ENCODE results near the gene NCS1. TPM values are rescaled to one million over a fixed set of nuclear protein-coding genes. Genes with fewer than 3 reads are reported as not detected.

Gene NCS1
- polyA plus RNA-seq: 1 to 10 TPM; 1.3 to 5.2 (median 3.9) TPM

DNA sequence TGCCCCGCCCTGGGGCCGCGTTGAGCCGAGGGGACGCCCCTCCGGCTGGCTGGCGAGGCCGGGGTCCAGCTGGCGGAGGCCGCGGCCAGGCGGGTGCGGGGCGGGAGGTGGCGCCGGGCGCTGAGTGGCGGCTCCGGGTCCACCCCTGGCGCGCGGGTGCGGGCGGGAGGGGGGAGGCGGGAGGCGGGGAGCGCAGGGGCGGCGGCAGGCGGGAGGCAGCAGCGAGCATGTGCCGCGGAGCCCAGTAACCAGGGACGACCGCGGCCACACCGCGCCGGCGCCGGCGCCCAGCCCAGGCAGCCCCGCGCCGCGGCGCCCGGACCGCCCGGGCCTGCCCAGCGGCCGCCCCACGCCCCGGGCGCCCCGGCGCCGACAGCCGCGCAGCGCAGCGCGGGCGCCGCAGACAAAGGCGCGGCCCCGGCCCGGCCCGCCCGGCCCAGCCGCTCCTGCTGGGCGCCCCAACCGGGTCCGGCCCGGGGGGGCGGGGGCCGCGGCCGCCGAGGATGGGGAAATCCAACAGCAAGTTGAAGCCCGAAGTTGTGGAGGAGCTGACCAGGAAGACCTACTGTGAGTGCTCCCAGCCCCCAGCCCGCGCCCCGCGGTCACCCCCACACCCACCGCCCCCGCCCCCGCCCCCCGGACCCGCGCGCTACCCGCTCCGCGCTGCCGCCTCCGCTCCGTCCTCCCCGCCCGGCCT, at the start of gene NCS1:
Gene NCS1 (plus strand): TSS at position 244 of the 697 bp plus-strand sequence. CDS start 260 bp downstream, at position 504.
- H3K27ac ChIP-seq (ENCODE audit: low read depth, low read length): no peak within 1 kb of the TSS
- WGBS, 3 donors: 0 to 1% (median 0%) methylated on average over 18 to 86 of the region's 101 CpGs

DNA sequence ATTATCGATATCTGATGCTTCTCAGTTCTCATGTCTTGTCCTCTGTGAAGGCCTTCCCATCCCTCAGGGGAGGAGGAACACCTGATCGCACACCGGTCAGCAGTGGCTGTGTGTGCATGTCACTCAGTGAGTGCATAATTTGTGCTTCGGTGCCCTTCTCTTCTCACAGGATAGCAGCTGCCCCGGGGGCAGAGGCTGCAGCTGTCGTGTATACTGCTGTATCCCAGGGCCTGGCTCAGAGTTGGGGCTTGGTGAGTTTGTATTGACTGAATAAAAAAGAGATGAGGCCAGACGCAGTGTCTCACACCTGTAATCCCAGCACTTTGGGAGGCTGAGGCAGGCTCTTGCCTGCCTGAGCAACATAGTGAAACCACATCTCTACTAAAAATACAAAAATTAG, 49.7 kb upstream of the NCS1 start:
- WGBS, 3 donors: 82 to 88% (median 86%) methylated on average over 7 of the region's 7 CpGs

DNA sequence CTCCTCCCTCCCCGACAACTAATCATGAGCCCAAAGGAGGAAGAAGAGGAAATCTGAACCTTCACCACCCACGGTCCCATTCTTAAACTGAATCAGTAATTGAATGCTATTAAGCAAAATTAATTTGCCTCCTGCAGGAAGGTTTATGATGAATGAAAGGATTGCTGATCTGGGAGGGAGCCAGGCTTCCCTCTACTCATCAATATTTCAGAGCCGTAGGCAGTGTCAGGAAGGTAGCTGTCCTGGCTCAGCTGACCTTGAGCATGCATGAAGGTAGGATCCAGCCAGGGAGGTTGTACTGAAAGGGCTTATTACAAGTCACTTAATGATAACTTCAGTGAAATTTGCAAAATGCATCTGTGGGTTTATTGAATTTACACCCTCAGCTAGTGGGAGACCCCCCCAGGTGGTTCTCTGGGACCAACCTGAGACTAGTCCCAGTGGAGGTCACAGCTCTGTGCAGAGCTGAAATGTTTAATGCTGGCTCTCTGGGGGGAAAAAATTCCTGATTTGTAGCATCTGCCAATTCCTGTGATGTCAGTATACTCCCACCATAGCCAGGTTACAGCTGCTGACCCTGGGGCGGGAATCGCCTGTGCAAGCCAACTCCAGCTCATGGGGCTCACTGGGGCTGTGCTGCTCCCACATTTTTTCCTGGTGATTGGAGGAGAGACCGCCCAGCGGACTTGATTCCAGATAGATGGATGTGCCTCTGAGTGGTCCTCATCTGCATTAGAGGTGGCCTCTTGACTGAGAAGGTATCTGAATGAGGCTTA, 47.9 kb upstream of the NCS1 start:
- no peak overlapping the region for H3K27ac ChIP-seq (ENCODE audit: low read depth, low read length)
- 67 to 75% (median 75%) methylated on average over 7 of the region's 7 CpGs for WGBS, 3 donors

More for the DNA sequence above, 49.7 kb upstream of the NCS1 start:
- H3K27ac ChIP-seq (ENCODE audit: low read depth, low read length): no peak overlapping the region

DNA sequence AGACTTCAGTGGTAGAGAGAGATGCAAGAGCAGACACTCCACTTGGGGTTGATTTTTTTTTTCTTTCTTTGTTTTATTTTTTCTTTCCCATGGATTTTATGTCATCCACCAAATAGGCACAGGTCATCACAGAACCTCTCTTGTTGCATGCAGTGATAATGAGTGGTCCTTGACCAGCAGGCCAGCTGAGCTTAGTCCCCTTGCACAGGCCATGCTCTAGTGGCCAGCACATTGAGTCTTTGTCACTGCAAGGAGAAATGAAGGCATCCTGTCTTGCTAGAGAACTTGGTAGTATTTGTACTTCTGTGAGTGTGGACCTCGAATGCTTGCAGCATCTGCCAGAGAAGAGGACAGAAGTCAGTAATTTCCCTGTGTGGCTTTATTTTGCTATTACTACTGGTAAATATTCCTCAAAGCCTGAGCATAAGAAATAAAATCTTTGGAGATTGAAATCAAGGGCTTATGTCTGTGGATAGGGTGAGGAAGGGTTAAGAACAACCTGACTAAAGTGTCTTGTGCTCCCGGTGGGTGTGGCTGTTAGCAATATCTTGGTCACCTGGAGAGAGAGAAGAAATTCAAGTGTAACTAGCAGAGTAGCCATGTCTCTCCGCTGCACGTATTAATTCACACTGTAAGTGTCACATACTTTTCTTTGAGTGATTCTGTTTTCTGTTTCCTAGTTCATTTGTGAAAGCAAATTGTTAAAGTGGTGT, 45.3 kb upstream of the NCS1 start:
- WGBS, 3 donors: 55 to 78% (median 77%) methylated on average over 4 of the region's 4 CpGs
- no peak overlapping the region for H3K27ac ChIP-seq (ENCODE audit: low read depth, low read length)

DNA sequence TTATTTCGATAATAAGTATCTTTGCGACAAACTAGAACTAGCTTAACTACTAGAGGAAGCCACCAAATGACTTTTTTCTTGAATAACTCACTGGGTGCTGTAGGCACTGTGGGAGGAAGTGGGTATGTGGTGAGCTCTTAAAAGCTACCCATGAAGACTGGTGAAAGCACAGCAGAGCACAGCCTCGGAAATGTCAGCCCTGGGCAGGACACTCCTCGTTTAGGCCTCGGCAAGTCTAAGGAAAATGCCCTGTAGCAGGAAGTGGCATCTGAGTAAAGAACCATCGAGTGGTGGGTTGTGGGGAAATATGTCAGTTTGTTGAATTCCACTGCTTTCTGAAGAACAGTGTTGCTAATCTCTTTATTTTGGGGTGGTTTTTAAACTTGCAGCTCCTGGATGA, 44.0 kb upstream of the NCS1 start:
- 47 to 85% (median 57%) methylated on average over 6 of the region's 6 CpGs for WGBS, 3 donors
- no peak overlapping the region for H3K27ac ChIP-seq (ENCODE audit: low read depth, low read length)

DNA sequence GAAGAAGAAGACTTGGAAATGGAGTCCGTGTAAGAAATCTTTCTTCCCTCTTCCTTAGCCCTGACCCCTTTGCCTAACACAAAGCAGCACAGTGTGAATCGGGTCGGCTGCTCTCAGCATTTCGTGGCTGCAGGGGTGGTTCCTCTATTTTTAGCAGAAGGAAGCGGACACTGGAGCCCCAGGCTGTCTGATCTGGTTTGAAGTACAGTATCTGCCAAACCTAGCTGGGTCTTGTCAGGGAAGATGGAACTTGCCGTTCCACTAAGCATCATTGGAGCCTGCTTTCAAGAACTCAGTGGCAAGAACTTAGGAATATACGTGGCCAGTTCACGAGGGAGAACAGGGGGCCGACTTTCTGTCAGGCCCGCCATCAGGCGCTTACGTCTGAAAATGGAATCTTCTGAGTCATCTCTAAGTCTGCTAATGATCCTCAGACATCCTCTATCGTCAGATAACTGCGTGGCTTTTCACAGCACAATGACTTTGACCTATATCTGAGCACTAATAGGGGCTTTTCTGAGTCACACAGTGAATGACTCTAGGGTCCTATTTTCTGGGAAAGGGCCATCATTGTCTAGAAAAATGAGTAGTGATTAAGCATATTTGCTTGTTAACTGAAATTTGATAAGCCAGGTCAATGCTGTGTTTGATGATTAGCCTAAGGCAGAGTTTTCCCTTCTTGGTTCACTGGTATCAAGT, 43.3 kb upstream of the NCS1 start:
- WGBS, 3 donors: 49 to 74% (median 56%) methylated on average over 14 of the region's 14 CpGs
- no peak overlapping the region for H3K27ac ChIP-seq (ENCODE audit: low read depth, low read length)

DNA sequence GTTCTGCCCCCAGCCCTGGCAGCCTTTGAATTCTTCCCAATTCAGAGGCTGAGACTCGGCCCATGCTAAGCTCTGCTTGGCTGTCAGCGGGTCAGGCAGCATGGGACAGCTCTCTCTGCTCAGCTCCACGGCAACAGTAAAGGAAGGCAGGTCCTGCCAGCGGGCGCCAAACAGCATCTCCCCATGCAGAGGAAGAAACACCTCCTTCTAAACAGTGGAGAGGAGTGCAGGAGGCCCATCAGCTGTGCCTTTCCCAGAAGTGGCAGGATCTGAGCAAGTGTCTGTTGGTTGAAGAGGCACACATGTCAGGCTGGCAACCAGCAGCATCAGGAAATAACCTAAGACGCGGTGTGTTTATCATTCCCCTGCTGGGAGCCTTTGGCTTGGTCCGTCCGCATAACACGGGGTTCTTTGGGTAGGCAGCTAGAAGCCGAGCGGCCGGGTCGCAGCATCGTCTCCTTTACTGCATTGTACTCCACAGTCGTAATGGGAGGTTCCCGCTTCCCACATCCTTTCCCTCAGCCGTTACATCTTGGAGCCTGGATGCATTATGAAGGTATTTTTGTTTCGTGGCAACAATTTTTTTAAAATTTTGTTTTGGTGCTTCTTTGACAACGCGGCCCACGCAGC, 42.7 kb upstream of the NCS1 start:
- 81 to 93% (median 91%) methylated on average over 22 of the region's 22 CpGs for WGBS, 3 donors
- H3K27ac ChIP-seq (ENCODE audit: low read depth, low read length): no peak overlapping the region

DNA sequence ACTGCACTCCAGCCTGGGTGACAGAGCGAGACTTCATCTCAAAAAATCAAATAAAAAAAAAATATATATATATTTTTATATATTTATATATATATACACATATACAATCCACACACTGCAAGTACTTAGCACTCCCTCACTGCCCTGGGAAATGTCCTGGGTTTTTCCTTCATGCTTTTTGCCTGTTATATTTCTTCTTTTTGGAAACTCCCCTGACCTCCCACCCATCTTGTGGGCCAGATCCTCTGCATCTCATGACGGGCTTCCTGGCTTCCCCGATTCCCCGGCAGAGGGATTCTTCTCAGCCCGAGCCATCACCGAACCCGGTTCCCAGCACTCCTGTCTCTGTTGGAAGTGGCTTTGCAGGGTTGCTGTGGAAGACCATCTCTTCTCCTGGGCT, 39.5 kb upstream of the NCS1 start:
- WGBS, 3 donors: 82 to 91% (median 90%) methylated on average over 7 of the region's 7 CpGs
- no peak overlapping the region for H3K27ac ChIP-seq (ENCODE audit: low read depth, low read length)

DNA sequence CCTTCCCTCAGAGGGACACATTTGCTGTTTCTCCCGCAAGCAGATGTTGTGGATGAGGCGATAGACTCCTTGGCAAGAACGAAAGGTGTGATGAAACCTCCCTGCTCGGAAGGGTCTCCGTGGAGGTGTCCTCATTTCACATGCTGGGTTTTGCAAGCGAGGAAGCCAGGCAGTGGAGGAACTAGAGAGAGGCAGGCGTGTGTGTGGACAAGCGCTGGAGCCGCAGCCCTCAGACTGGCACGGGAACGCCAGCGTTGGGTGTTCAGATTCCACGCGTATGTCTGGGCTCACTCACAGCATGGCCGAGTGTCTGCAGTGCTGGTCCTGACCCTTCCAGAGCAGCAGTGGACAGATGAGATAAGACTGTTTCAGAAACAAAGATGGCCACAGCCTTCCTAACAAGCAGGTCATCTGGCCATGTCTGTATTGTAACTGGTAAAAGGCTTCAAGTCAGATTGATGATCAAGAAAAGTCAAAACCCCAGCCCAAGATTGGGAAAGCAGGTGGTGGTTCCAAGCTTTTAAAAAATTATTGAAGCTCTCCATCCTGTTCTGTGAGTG, 35.0 kb upstream of the NCS1 start:
- no peak overlapping the region for H3K27ac ChIP-seq (ENCODE audit: low read depth, low read length)
- 56 to 93% (median 64%) methylated on average over 15 of the region's 15 CpGs for WGBS, 3 donors

DNA sequence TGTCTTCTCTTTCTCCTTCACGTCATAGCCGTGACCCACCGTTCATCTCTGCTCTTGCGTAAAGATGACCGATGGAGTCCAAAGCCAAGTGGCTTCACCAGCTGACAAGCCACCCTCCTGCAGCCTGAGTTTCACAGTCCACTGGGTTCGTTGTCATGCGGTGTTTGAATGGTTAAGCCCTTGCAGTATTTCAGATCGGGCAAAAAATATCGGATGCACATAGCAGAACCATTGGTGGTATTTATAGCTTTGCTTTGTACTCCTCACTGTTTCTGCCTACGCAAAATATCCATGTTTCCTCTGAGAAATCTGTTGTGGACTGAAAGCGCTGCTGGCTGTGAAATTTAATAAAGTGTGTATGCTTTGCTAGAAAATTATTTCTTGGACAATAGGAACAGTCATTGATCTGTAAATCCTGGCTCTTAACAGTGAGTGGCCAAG, 34.5 kb upstream of the NCS1 start:
- H3K27ac ChIP-seq (ENCODE audit: low read depth, low read length): no peak overlapping the region
- 74 to 91% (median 77%) methylated on average over 11 of the region's 11 CpGs for WGBS, 3 donors

DNA sequence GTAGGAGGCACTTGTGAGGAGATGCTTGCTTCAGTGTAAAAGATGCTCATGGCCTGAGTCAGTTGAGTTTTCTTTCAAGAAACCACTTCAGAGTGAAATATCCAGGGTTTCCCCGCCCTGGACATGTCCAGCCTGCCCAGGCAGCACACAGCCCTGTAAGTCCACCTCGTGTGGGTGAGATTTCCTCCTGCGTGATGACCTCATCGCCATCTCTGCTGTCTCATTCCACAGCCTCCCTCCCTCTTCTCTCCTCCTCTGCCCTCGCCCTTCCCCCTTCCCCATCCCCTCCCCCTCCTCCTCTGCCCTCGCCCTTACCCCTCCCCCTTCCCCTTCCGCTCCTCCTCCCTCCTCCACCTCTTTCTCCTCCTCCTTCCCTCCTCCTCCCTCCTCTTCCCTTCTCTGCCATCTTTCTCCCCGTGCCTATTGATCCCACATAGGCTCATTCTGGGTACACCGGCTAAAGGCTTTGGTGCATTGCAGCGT, 34.0 kb upstream of the NCS1 start:
- WGBS, 3 donors: 33 to 59% (median 43%) methylated on average over 10 of the region's 10 CpGs
- H3K27ac ChIP-seq (ENCODE audit: low read depth, low read length): no peak overlapping the region

DNA sequence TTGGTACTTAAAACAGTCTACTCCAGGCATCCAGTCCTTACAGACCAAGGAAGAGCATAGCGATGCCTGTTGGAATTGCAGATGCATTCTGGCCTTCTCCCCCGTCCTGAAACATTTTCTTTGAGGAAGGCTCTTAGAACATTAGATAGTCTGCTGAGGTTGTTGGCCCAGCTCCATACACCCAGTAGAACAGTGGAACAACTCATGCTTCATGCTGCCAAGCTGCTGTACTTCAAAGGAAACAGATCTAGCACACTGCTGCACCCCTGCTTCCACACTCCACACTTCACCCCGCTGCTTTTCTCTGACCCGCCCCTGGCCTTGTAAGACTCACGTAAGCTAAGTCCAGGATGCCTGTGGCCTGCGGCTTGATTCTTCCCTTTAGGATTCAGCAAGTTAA, 33.4 kb upstream of the NCS1 start:
- H3K27ac ChIP-seq (ENCODE audit: low read depth, low read length): no peak overlapping the region
- 50 to 65% (median 58%) methylated on average over 6 of the region's 6 CpGs for WGBS, 3 donors

DNA sequence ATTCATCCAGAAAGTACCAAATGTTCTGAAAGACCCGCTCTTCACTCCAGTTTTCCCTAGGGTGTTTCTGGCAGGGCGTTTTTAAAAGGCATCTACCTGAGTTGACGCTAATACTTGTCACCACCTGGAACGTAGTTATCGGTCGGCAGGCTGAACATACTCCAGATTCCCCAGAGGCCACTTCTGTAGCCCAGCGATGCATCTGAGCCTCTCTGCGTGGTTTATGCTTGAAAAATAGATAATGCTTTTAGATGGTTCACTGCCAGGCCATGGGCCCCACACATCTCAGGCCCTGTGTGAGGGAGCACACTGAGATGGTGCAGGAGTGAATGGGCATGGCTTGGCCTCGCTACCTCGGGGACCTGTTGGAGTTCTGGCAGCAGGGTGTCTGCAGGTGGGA, 33.0 kb upstream of the NCS1 start:
- H3K27ac ChIP-seq (ENCODE audit: low read depth, low read length): no peak overlapping the region
- 88 to 93% (median 89%) methylated on average over 10 of the region's 10 CpGs for WGBS, 3 donors

DNA sequence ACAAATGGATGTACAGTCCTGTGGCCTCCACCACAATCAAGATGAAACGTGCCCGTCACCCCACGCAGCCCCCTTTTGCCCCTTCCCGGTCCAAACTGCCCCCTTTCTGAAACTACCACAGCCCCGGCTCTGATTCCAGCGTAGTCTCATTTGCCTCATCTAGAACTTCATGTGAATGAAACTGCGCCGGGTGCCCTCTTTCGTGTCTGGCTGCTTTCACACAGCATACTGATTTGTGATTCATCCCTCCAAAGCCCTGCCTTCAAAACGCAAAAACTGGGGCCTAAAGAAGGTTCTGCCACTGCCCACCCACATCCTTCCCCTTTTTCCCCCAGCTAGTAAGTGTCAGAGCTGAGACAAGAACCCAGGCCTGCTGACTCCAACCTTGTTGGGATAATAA, 31.5 kb upstream of the NCS1 start:
- no peak overlapping the region for H3K27ac ChIP-seq (ENCODE audit: low read depth, low read length)
- 54 to 92% (median 60%) methylated on average over 10 of the region's 10 CpGs for WGBS, 3 donors

DNA sequence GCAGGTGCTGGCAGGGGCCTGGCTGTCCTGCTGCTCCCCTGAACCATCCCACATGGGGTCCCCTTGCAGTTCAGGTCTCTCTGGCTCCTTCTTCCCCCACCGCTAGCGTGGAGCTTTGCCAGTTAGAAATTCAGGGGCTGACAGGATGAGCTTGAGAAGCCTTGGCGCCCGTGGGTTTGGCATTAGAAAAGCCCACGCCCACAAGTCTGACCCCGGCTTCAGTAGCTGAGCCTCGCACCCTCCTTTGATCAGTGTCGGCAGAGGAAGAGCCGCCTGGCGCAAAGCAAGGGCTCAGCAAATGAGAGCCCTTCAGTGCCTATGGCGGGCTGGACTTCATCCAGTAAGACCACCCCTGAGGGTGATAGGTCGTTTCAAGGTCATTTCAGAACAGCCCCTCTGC, 30.1 kb upstream of the NCS1 start:
- 66 to 78% (median 77%) methylated on average over 10 to 12 of the region's 12 CpGs for WGBS, 3 donors
- no peak overlapping the region for H3K27ac ChIP-seq (ENCODE audit: low read depth, low read length)

DNA sequence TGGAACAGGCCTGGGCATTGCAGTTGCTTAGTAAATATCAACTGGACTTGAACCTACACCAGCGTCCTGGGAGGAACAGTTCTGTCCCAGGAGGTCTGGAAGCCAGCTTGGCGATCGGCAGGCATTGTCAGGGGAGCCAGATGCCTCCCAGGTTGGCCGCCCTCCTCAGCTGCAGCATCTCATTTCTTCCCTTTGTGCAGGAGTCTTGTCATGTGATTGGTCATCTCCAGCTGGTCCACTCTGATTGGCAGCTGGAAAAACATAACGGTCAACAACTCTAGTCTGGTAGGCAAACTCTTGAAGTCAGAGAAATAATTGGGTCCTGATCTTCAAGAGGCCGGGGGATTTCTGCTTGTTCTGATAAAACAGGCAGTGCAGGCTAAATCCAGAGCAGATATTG, 29.6 kb upstream of the NCS1 start:
- H3K27ac ChIP-seq (ENCODE audit: low read depth, low read length): no peak overlapping the region
- 73 to 84% (median 82%) methylated on average over 6 of the region's 6 CpGs for WGBS, 3 donors

DNA sequence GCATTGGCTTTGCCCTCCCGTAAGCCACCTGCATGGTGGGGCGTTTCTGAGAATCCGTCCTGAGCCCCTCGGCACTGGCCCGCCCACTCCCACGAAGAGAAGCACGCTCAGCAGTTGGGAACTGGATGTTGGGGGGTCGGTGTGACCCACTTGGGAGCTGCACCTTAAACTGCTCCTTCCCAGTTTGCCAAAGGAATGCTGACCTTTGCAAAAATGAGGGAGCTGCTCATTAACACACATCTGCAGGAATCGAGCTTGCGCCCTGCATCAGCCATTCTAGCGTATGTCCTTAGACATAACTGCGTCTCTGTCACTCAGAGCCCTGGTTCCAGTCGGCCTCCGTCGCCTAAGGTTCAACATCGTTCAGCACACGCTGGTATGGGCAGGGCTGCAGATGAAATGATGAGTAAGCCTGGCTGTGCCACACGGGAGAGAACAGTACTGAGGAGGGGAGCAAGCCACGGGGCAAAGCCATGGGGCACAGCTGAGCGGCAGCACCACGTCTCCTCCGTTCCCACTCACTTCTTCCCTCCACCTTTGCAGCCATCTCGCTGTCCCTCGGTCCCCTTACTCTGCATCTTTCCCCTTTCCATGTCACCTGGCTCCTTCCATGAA, 28.8 kb upstream of the NCS1 start:
- WGBS, 3 donors: 75 to 83% (median 77%) methylated on average over 22 to 24 of the region's 24 CpGs
- no peak overlapping the region for H3K27ac ChIP-seq (ENCODE audit: low read depth, low read length)
